Gastrocnemius medialis (tissue), 4 donors: ENCODE measurements around the gene PNRC1. TPM values are rescaled to one million over a fixed set of nuclear protein-coding genes. Genes with fewer than 3 reads are reported as not detected.

Experiments used
- ATAC-seq, 2 donors: fragments of 150-250 bp; one replicate each; pipeline ENCODE4 v1.9.1; 2016
- DNase-seq, 2 donors: peaks; one replicate each; pipeline ENCODE4 v3.0.0-alpha.2; 2019
- H3K27ac ChIP-seq, 4 donors: fragments of 200-600 bp; sonication (generic); 1 replicate in 1 of 4; 2 replicates in 3 of 4; pipeline ENCODE4 v1.5.1; 2016 to 2018; ENCODE audit warnings: mild to moderate bottlenecking in 2 of 4, moderate library complexity in 1 of 4
- H3K27me3 ChIP-seq, 3 donors: fragments of 200-600 bp; sonication (generic) in 2 of 3; 1 replicate in 1 of 3; 2 replicates in 2 of 3; pipeline versions ENCODE4 v1.5.1 to v1.6.0; 2016 to 2019; ENCODE audit warnings: mild to moderate bottlenecking in 1 of 3, moderate library complexity in 1 of 3
- H3K36me3 ChIP-seq, 2 donors: fragments of 200-600 bp; sonication (generic) in 1 of 2; one replicate each; pipeline ENCODE4 v1.5.1; 2017 to 2018
- H3K4me1 ChIP-seq, 2 donors: fragments of 200-600 bp; sonication (generic) in 1 of 2; one replicate each; pipeline ENCODE4 v1.5.1; 2016 to 2017; ENCODE audit warnings: mild to moderate bottlenecking in 2 of 2
- H3K4me3 ChIP-seq, 4 donors: fragments of 200-600 bp; sonication (generic) in 3 of 4; 1 replicate in 1 of 4; 2 replicates in 3 of 4; pipeline ENCODE4 v1.5.1; 2016 to 2019; ENCODE audit warnings: mild to moderate bottlenecking in 2 of 4
- H3K9me3 ChIP-seq, 3 donors: fragments of 200-600 bp; sonication (generic) in 2 of 3; 1 replicate in 1 of 3; 2 replicates in 2 of 3; pipeline ENCODE4 v1.5.1; 2016 to 2019
- CTCF ChIP-seq, 5 experiments: fragments of 450-650 bp in 3 of 5; fragments of 200-600 bp in 2 of 5; sonication (generic) in 2 of 5; IDR thresholded peaks in 4 of 5; conservative IDR thresholded peaks in 1 of 5; 1 replicate in 4 of 5; 2 replicates in 1 of 5; pipeline ENCODE4 v1.5.1; 2016 to 2019; ENCODE audit warnings: antibody characterized with exemption in 5 of 5, mild to moderate bottlenecking in 3 of 5, moderate library complexity in 3 of 5
- POLR2A ChIP-seq, 2 donors: fragments of 450-650 bp; IDR thresholded peaks; one replicate each; pipeline ENCODE4 v1.6.1; 2017; ENCODE audit warnings: antibody characterized with exemption in 2 of 2, mild to moderate bottlenecking in 2 of 2, moderate library complexity in 2 of 2
- in situ Hi-C, 4 donors: fragments of 200-750 bp; cut with MboI; loops; one replicate each; pipeline versions ENCODE4 v1.15.0 to v1.8.0; 2017; ENCODE audit warnings: low sequenced_read_pairs in 4 of 4
- intact Hi-C: fragments of 100-400 bp; cut with DNase I; formaldehyde crosslinking; loops from one replicate; pipeline ENCODE4 v1.15.1; 2023; ENCODE audit warnings: low total_unique reads
- total RNA-seq, 4 donors: library from RNA; depleted of rRNA; stranded (reverse); fragments of >200 nt; gene quantifications; one replicate each; pipeline versions ENCODE4 v1.1.0 to v1.2.3, GENCODE V29; 2016

Gene PNRC1
- total RNA-seq, 4 donors from 2014 or later = 229 to 458 (median 311) TPM

- peak within 1 kb of the TSS in 3 of 4 donors; percentile 20 to 37 (median 26) for H3K27ac ChIP-seq
- in situ Hi-C loops = loop anchor here in 1 of 4 donors (10.0 kb wide), 1 partner anchor 133 kb away; no protein-coding TSS in a partner anchor
- no peak for TF ChIP-seq POLR2A (IDR thresholded peaks at IDR 0.05)
- no peak for TF ChIP-seq CTCF (IDR thresholded peaks at IDR 0.05 in 4 of 5, conservative IDR thresholded peaks at IDR 0.05 in 1 of 5)
- ATAC-seq (peak; percentile 59 to 75), DNase-seq (no peak)
- no peaks in the 10 kb centered on the region for H3K27me3 ChIP-seq
- intact Hi-C loops = loop anchor here (1.0 kb wide), 1 partner anchor 132 kb away; no protein-coding TSS in a partner anchor
- H3K4me3 ChIP-seq = peak within 1 kb of the TSS; percentile 58 to 86 (median 70)
- H3K36me3 ChIP-seq = no peaks in the 10 kb centered on the region
- H3K9me3 ChIP-seq = no peaks in the 10 kb centered on the region
- peaks cover 9 to 18% of the 10 kb centered on the region in 2 donors for H3K4me1 ChIP-seq
Observed at GRCh38 chr6:89117211-89118108, 36.9 kb downstream of the PNRC1 start, which contains the start of gene SRSF12. SRSF12 (minus strand) TSS chr6:89118071; CDS start chr6:89117887, 184 bp downstream.

GRCh38 chr6:89118931-89119330, 38.4 kb downstream of the PNRC1 start:
- no peak overlapping the region for H3K4me3 ChIP-seq
- intact Hi-C loops (no loop called here), in situ Hi-C loops (loop anchor here in 1 of 4 donors (10.0 kb wide), 1 partner anchor 134 kb away; no protein-coding TSS in a partner anchor)
- H3K27ac ChIP-seq = peak overlapping the region in 1 of 4 donors; percentile 37
- DNase-seq = no peak
- H3K36me3 ChIP-seq = no peaks in the 10 kb centered on the region
- no peak for TF ChIP-seq POLR2A (IDR thresholded peaks at IDR 0.05)
- no peak for TF ChIP-seq CTCF (IDR thresholded peaks at IDR 0.05 in 4 of 5, conservative IDR thresholded peaks at IDR 0.05 in 1 of 5)
- no peak for ATAC-seq
- H3K27me3 ChIP-seq = no peaks in the 10 kb centered on the region
- H3K9me3 ChIP-seq = no peaks in the 10 kb centered on the region
- peaks cover 9 to 18% of the 10 kb centered on the region in 2 donors for H3K4me1 ChIP-seq

- H3K4me3 ChIP-seq = no peak overlapping the region
- no peaks in the 10 kb centered on the region for H3K9me3 ChIP-seq
- no peak for DNase-seq
- H3K4me1 ChIP-seq = peaks cover 9 to 18% of the 10 kb centered on the region in 2 donors
- in situ Hi-C loops = loop anchor here in 3 of 4 donors (5.0 to 10.0 kb wide), 2 partner anchors 122 to 124 kb away; no protein-coding TSS in a partner anchor
- ATAC-seq = no peak
- TF ChIP-seq CTCF (IDR thresholded peaks at IDR 0.05 in 4 of 5, conservative IDR thresholded peaks at IDR 0.05 in 1 of 5) (no peak), POLR2A (IDR thresholded peaks at IDR 0.05) (no peak)
- H3K27me3 ChIP-seq = no peaks in the 10 kb centered on the region
- no peaks in the 10 kb centered on the region for H3K36me3 ChIP-seq
- no peak overlapping the region for H3K27ac ChIP-seq
- intact Hi-C loops = no loop called here
Observed at GRCh38 chr6:89120371-89120770, 39.8 kb downstream of the PNRC1 start.

GRCh38 chr6:89121934-89122333, 41.4 kb downstream of the PNRC1 start:
- H3K9me3 ChIP-seq = no peaks in the 10 kb centered on the region
- no peak for ATAC-seq
- peaks cover 3 to 7% of the 10 kb centered on the region in 2 donors for H3K4me1 ChIP-seq
- peak overlapping the region in 1 of 4 donors; percentile 41 for H3K27ac ChIP-seq
- no peak for TF ChIP-seq POLR2A (IDR thresholded peaks at IDR 0.05)
- TF ChIP-seq CTCF (IDR thresholded peaks at IDR 0.05 in 4 of 5, conservative IDR thresholded peaks at IDR 0.05 in 1 of 5) = no peak
- H3K27me3 ChIP-seq = no peaks in the 10 kb centered on the region
- no peak for DNase-seq
- in situ Hi-C loops = loop anchor here in 3 of 4 donors (5.0 to 10.0 kb wide), 2 partner anchors 120 to 123 kb away; no protein-coding TSS in a partner anchor
- intact Hi-C loops = loop anchor here (1.0 to 2.0 kb wide), 3 partner anchors 65 to 140 kb away; no protein-coding TSS in a partner anchor
- no peaks in the 10 kb centered on the region for H3K36me3 ChIP-seq
- H3K4me3 ChIP-seq = no peak overlapping the region
